BJ (cell line): ENCODE data around the gene CCR3. TPM values are rescaled to one million over a fixed set of nuclear protein-coding genes. Genes with fewer than 3 reads are reported as not detected.

ENCODE experiments used
- CTCF ChIA-PET: fragments of 350-600 bp; formaldehyde crosslinking; extraction: SDS; loops from one replicate; lab custom pipeline; 2021; ENCODE audit warnings: antibody characterized with exemption, inconsistent platforms; lab: Yijun Ruan, JAX
- POLR2A ChIA-PET: fragments of 300-600 bp; sonication (Branson Sonifier 250); formaldehyde crosslinking; extraction: SDS; loops from one replicate; lab custom pipeline; 2021; ENCODE audit warnings: antibody characterized with exemption; lab: Charles Lee
- DNase-seq: peaks from one replicate; pipeline ENCODE4 v3.0.0-alpha.2; 2011; ENCODE audit warnings: low read depth
- H3K27me3 ChIP-seq: 2 replicates; pipeline ENCODE4 v1.6.0; 2011; ENCODE audit warnings: low read length; ENCODE audit not compliant: control insufficient read depth, insufficient read depth
- H3K36me3 ChIP-seq: 2 replicates; pipeline ENCODE4 v1.5.1; 2011; ENCODE audit warnings: low read length; ENCODE audit not compliant: control insufficient read depth, insufficient read depth
- H3K4me3 ChIP-seq: 2 replicates; pipeline ENCODE4 v1.5.1; 2011; ENCODE audit warnings: low read depth, mild to moderate bottlenecking, control low read depth, low read length
- polyA plus RNA-seq: library from polyadenylated mRNA; depleted of rRNA; stranded (reverse); fragments of >200 nt; gene quantifications from 2 replicates; pipeline ENCODE4 v1.2.3, GENCODE V29; 2011; rRNA removed
- TF ChIP-seq, protein P1 (sequence below): IDR thresholded peaks from 2 replicates; pipeline ENCODE4 v1.5.1; 2011; ENCODE audit warnings: low read depth, mild to moderate bottlenecking, control low read depth, inconsistent platforms, low read length, moderate library complexity; ENCODE audit not compliant: insufficient read depth

CCR3 gene
- polyA plus RNA-seq, 1 experiment, result not detected

GRCh38 chr3:46316206-46316605 lies 73.9 kb downstream of the CCR3 start:
- no peaks in the 10 kb centered on the region for H3K36me3 ChIP-seq
- POLR2A ChIA-PET, result no interaction called here
- no peaks in the 10 kb centered on the region for H3K27me3 ChIP-seq
- TF ChIP-seq, protein P1, sequence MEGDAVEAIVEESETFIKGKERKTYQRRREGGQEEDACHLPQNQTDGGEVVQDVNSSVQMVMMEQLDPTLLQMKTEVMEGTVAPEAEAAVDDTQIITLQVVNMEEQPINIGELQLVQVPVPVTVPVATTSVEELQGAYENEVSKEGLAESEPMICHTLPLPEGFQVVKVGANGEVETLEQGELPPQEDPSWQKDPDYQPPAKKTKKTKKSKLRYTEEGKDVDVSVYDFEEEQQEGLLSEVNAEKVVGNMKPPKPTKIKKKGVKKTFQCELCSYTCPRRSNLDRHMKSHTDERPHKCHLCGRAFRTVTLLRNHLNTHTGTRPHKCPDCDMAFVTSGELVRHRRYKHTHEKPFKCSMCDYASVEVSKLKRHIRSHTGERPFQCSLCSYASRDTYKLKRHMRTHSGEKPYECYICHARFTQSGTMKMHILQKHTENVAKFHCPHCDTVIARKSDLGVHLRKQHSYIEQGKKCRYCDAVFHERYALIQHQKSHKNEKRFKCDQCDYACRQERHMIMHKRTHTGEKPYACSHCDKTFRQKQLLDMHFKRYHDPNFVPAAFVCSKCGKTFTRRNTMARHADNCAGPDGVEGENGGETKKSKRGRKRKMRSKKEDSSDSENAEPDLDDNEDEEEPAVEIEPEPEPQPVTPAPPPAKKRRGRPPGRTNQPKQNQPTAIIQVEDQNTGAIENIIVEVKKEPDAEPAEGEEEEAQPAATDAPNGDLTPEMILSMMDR, result no peak
- no peak overlapping the region for H3K4me3 ChIP-seq
- DNase-seq, result no peak
- CTCF ChIA-PET, result no interaction called here

Other genes with a start within 250 kb of the CCR3 start
- 13.0 and 14.2 TPM in 2 replicates for gene FYCO1, start 246.6 kb upstream of the CCR3 start, polyA plus RNA-seq
- not detected in 2 replicates for gene XCR1, start 215.0 kb upstream of the CCR3 start, polyA plus RNA-seq
- gene CCR1, start 34.1 kb upstream of the CCR3 start, polyA plus RNA-seq, result not detected in 2 replicates
- not detected in 2 replicates for gene CCR2, start 111.7 kb downstream of the CCR3 start, polyA plus RNA-seq
- gene CCR5, start 128.5 kb downstream of the CCR3 start, polyA plus RNA-seq, result not detected in 2 replicates
- not detected in 2 replicates for gene CCRL2, start 164.8 kb downstream of the CCR3 start, polyA plus RNA-seq
- not detected in 2 replicates for gene LTF, start 222.4 kb downstream of the CCR3 start, polyA plus RNA-seq